ENCODE results near the gene PGAM1. TPM values are rescaled to one million over a fixed set of nuclear protein-coding genes. Genes with fewer than 3 reads are reported as not detected.
"Not testable (repeated sequence)": the region's sequence is repeated elsewhere in the genome, so short reads cannot be mapped to it uniquely, and the experiment has no call there.

The PGAM1 gene
- total RNA-seq, 2 experiments from 2014 or later = 1,193 to 1,205 TPM

GRCh38 chr10:97468162-97468561 is 42.2 kb downstream of the PGAM1 start:
- ChIA-PET CTCF (interaction anchor here (1.0 kb wide), 2 partner anchors 60 to 430 kb away, joined by 3 to 4 read pairs; no protein-coding TSS in a partner anchor), POLR2A (interaction anchor here (0.7 to 4.3 kb wide), 3 partner anchors 8 to 26 kb away, joined by 4 to 27 read pairs (median 4); no protein-coding TSS in a partner anchor)
- no peak for ATAC-seq
- no peak for DNase-seq
- H3K36me3 Mint-ChIP-seq (ENCODE audit: low read depth) = peaks cover 27% of the 10 kb centered on the region
- TF ChIP-seq, protein P1, sequence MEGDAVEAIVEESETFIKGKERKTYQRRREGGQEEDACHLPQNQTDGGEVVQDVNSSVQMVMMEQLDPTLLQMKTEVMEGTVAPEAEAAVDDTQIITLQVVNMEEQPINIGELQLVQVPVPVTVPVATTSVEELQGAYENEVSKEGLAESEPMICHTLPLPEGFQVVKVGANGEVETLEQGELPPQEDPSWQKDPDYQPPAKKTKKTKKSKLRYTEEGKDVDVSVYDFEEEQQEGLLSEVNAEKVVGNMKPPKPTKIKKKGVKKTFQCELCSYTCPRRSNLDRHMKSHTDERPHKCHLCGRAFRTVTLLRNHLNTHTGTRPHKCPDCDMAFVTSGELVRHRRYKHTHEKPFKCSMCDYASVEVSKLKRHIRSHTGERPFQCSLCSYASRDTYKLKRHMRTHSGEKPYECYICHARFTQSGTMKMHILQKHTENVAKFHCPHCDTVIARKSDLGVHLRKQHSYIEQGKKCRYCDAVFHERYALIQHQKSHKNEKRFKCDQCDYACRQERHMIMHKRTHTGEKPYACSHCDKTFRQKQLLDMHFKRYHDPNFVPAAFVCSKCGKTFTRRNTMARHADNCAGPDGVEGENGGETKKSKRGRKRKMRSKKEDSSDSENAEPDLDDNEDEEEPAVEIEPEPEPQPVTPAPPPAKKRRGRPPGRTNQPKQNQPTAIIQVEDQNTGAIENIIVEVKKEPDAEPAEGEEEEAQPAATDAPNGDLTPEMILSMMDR (IDR thresholded peaks at IDR 0.05) = no peak
- H3K27ac Mint-ChIP-seq = peak overlapping the region; percentile 42
- H3K4me3 Mint-ChIP-seq = no peak overlapping the region
- no peaks in the 10 kb centered on the region for H3K4me1 Mint-ChIP-seq (ENCODE audit: low read depth)
- no peaks in the 10 kb centered on the region for H3K27me3 Mint-ChIP-seq
- intact Hi-C loops (cut with micrococcal nuclease) = no loop called here
- no peaks in the 10 kb centered on the region for H3K9me3 Mint-ChIP-seq

DNA sequence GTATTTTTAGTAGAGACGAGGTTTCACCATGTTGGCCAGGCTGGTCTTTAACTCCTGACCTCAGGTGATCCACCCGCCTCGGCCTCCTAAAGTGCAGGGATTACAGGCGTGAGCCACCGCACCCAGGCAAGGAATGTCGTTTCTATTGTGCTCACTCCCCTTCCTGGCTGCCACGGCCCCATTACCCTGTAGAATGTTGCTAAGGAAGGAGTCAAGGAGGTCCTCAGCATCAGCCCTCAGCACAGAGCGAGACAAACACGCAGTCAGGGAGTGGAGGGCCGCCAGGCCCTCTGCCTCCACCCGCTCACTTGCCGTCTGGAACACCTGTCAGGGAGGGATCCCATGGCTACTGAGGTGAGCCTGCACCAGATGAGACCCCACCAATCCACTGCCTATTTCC is 42.8 kb downstream of the PGAM1 start:
- H3K36me3 Mint-ChIP-seq (ENCODE audit: low read depth) = peaks cover 28% of the 10 kb centered on the region
- intact Hi-C loops (cut with micrococcal nuclease) = not testable (repeated sequence)

GRCh38 chr10:97474918-97475317 is 48.9 kb downstream of the PGAM1 start:
- ChIA-PET CTCF (interaction anchor here (1.2 to 1.4 kb wide), 2 partner anchors 10 to 97 kb away, joined by 4 to 5 read pairs; no protein-coding TSS in a partner anchor), POLR2A (interaction anchor here (1.0 to 1.2 kb wide), 2 partner anchors 14 to 20 kb away, joined by 4 to 6 read pairs; no protein-coding TSS in a partner anchor)
- H3K4me3 Mint-ChIP-seq = no peak overlapping the region
- peaks cover 5% of the 10 kb centered on the region for H3K4me1 Mint-ChIP-seq (ENCODE audit: low read depth)
- no peak for DNase-seq
- H3K36me3 Mint-ChIP-seq (ENCODE audit: low read depth) = peaks cover 59% of the 10 kb centered on the region
- no peaks in the 10 kb centered on the region for H3K27me3 Mint-ChIP-seq
- intact Hi-C loops (cut with micrococcal nuclease) = no loop called here
- ATAC-seq = no peak
- H3K9me3 Mint-ChIP-seq = no peaks in the 10 kb centered on the region
- TF ChIP-seq, protein P1 (IDR thresholded peaks at IDR 0.05) = no peak
- no peak overlapping the region for H3K27ac Mint-ChIP-seq

More for the DNA sequence above, 42.8 kb downstream of the PGAM1 start:
- POLR2A ChIA-PET = interaction anchor here (0.6 to 0.7 kb wide), 2 partner anchors 26 to 93 kb away, joined by 3 to 4 read pairs; no protein-coding TSS in a partner anchor
- ATAC-seq; H3K4me3 Mint-ChIP-seq; CTCF ChIA-PET; H3K9me3 Mint-ChIP-seq; H3K27me3 Mint-ChIP-seq; H3K27ac Mint-ChIP-seq; H3K4me1 Mint-ChIP-seq (ENCODE audit: low read depth); DNase-seq: not testable (repeated sequence)

GRCh38 chr10:97475936-97476594 is 50.1 kb downstream of the PGAM1 start:
- CTCF ChIA-PET = interaction anchor here (1.2 to 1.4 kb wide), 2 partner anchors 11 to 96 kb away, joined by 3 to 4 read pairs; no protein-coding TSS in a partner anchor
- Mint-ChIP-seq H3K9me3 (no peaks in the 10 kb centered on the region), H3K36me3 (ENCODE audit: low read depth) (peaks cover 61% of the 10 kb centered on the region), H3K27me3 (no peaks in the 10 kb centered on the region), H3K27ac (peak overlapping the region; percentile 43), H3K4me1 (ENCODE audit: low read depth) (peaks cover 5% of the 10 kb centered on the region), H3K4me3 (no peak overlapping the region)
- POLR2A ChIA-PET = interaction anchor here (1.6 to 2.7 kb wide), 2 partner anchors 8 to 11 kb away, joined by 4 to 9 read pairs; no protein-coding TSS in a partner anchor
- no peak for ATAC-seq
- intact Hi-C loops (cut with micrococcal nuclease) = no loop called here
- TF ChIP-seq, protein P1 (IDR thresholded peaks at IDR 0.05) = no peak
- no peak for DNase-seq

GRCh38 chr10:97479410-97479809 is 53.4 kb downstream of the PGAM1 start:
- H3K27me3 Mint-ChIP-seq; H3K27ac Mint-ChIP-seq; DNase-seq; H3K4me3 Mint-ChIP-seq; POLR2A ChIA-PET; H3K4me1 Mint-ChIP-seq (ENCODE audit: low read depth); CTCF ChIA-PET; ATAC-seq; H3K9me3 Mint-ChIP-seq; intact Hi-C loops (cut with micrococcal nuclease): not testable (repeated sequence)
- H3K36me3 Mint-ChIP-seq (ENCODE audit: low read depth) = peaks cover 54% of the 10 kb centered on the region

DNA sequence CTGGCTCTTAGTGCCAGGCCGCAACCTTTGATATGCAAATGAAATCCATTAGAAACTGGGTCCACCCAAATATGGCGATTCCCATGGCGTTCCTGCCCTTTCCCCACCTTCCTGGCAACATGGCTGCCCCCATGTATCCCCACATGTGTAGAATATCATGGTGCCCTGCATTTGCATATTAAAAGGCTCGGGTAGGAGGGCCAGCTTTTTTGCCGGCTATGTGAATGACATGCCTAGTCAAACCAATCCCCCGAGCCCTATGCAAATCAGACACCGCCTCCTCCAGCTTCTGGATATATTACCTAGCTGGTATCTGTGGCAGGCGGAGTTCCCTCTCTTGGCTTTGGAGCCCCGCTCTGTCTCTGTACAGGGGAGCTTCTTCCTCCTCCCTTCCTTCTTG is 53.9 kb downstream of the PGAM1 start:
- ATAC-seq (no peak), DNase-seq (no peak)
- peaks cover 8% of the 10 kb centered on the region for H3K4me1 Mint-ChIP-seq (ENCODE audit: low read depth)
- H3K36me3 Mint-ChIP-seq (ENCODE audit: low read depth) = peaks cover 49% of the 10 kb centered on the region
- POLR2A ChIA-PET = no interaction called here
- H3K27ac Mint-ChIP-seq = no peak overlapping the region
- no peaks in the 10 kb centered on the region for H3K27me3 Mint-ChIP-seq
- TF ChIP-seq, protein P1 (IDR thresholded peaks at IDR 0.05) = no peak
- CTCF ChIA-PET = interaction anchor here (1.8 kb wide), 1 partner anchor 10 kb away, joined by 4 read pairs; no protein-coding TSS in a partner anchor
- no peaks in the 10 kb centered on the region for H3K9me3 Mint-ChIP-seq
- intact Hi-C loops (cut with micrococcal nuclease) = no loop called here
- no peak overlapping the region for H3K4me3 Mint-ChIP-seq
